DMS53 treated with DMSO at 0.1 percent for 48 hours (cell line): ENCODE measurements around the gene PAPOLB.
A peak's percentile ranks its signal among the peaks of the same experiment; 100 is the strongest.

Experiments
- DNase-seq: peaks from one replicate; lab custom pipeline; 2025; ENCODE audit not compliant: unreplicated experiment; lab: John Stamatoyannopoulos, UW

PAPOLB gene

GRCh38 chr7:4842319-4843064 is 19.3 kb downstream of the PAPOLB start:
- DNase-seq, result no peak

DNA sequence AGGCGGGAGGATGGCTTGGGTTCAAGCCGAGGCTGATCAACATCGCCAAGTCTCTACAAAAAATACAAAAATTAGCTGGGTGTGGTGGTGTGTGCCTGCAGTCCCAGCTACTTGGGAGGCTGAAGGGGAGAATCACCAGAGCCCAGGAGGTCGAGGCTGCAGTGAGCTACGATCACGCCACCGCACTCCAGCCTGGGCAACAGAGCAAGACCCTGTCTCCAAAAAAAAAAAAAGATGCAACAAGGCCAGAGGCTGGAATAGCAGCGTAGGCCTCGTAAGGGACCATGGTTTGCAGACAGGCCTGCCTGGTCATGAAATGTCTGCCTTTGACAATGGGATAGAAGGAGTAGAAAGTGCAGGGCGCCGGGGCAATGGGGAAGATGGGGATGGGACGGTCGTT is 20.0 kb downstream of the PAPOLB start:
- DNase-seq, result no peak

GRCh38 chr7:4841007-4841784 is 20.6 kb downstream of the PAPOLB start:
- no peak for DNase-seq

GRCh38 chr7:4840079-4840501 is 21.7 kb downstream of the PAPOLB start:
- no peak for DNase-seq

- DNase-seq, result no peak
These were observed 23.1 kb downstream of the PAPOLB start for GRCh38 chr7:4838626-4839334.

GRCh38 chr7:4837803-4838625 is 23.8 kb downstream of the PAPOLB start:
- no peak for DNase-seq

- no peak for DNase-seq
These were observed 24.6 kb downstream of the PAPOLB start for GRCh38 chr7:4837041-4837802.

DNA sequence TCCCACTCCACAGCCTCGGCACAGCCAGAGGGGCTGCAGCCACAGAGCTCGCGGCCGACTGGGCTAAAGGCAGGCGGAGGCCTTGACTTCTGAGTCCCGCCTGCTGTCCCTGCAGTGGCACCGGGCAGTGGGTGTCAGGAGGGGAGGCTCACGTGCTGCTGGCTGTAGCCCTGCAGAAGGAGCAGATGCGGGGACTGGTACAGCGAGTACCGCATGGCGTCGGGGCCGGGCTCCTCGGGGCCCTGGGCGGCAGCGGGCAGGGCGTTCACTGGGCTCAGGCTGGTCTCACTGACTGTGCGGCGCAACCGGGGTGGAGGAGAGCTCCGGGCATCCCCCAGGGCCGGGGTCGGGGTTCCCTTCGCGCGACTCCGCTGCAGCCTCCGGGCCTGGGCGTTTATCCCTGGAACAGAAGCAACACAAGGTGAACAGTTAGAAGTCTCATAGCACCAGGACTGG is 25.6 kb downstream of the PAPOLB start:
- no peak for DNase-seq

- no peak for DNase-seq
These were observed 26.2 kb downstream of the PAPOLB start for GRCh38 chr7:4835398-4836205.

GRCh38 chr7:4834601-4835397 is 27.0 kb downstream of the PAPOLB start:
- no peak for DNase-seq

DNA sequence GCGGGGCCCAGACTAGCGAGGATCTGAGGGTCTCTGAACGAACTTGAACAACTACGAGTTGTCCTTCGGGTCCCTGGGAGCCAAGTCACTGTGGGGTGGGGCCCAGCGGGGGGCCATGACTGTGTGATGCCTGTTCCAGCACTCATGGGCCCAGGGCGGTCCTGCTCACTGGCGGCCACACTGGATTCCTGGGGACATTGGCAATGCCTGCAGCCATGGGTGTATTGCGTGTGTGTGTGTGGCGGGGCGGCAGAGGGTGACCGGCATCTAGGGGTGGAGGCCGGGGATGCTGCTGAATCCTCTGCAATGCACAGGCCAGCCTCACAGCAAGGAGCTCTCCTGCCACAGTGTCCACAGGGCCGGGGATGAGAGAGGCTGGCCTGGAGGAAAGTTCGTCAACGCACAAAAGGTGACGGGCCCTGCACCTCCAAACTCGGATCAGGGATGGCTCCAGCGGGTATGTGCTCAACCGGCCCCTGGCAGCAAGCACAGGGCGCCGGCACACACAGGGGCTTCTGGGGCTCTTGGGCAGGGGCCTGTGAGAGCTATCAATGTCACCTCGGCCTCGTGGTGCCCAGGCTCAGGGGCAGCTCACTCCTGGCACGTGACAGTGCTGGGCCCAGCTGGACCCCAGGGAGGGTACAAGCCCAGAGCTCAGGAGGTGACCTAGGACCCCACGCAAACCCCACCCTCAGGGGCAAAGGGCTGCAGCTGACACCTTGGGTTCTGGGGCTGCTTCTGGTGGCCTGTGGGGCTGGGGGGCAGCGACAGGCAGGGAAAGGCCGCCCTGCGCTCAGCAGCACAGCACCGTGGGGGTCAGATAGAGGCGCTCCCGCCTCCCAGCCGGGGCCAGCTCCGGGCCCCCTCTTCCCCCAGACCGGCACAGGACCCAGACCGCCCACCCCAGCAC is 27.9 kb downstream of the PAPOLB start:
- no peak for DNase-seq

DNA sequence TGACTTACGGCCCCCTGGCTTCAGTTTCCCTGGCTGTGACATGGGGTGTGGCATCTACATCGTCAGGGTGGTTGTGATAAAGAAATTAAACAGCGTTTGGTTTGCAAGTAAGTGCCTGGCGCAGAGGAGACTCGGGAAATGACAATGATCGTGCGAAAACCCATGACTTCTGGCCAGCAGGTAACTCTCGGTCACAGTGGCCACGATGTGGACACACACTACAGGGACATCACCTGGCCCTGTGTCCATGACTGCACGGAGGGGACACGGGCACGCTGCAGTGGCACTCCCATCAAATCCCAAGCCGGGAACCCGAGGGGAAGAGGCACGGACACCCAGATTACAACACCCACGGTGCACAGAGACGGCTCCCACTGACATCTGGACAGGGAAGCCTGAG is 28.7 kb downstream of the PAPOLB start:
- DNase-seq, result no peak

DNA sequence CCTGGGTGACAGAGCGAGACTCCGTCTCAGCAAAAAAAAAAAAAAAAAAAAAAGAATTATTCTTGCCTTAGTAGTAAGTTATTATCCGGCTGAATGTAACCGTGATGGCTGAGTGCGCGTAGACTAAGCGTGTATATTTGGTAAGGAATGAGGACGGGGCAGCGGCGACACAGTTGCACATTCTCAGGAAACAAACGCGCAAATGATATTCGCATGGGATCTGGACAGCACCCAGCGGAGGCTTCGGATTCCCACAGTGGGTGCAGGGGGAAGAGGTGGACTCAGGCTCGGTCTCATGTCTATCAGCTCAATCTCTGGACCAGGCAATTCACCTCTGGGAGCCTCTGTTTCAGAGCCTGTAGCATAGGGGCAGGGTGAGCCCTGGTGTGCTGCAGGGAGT is 29.1 kb downstream of the PAPOLB start:
- DNase-seq, result no peak

DNA sequence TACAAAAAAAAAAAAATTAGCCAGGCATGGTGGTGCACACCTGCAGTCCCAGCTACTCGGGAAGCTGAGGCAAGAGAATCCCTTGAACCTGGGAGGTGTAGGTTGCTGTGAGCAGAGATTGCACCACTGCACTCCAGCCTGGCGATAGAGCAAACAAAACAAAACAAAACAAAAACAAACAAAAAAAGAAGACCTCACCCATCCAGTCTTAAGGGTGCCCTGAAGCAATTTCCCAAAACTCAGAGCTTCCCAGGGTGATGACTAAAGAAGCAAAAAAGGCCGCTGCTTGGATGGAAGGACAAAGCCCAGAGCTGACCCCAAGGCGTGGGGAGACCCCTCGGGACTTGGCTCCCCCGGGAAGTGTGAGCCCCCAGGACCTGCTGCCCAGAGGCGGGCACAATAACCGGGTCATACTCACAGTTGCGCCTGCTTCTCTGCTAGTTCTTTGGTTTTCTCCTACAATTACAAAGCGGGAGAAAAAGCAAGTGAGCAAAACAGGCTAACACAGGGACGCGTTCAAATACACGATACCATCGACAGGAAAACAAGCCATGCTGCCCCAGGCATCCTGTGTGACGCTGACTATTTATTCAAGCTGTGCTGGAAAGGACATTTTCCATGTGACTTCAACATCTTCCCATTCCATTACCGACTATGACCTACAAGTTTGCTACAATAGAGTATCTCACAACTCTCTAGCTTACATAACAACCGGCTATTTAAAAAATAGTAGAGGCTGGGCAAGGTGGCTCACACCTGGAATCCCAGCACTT is 29.9 kb downstream of the PAPOLB start:
- no peak for DNase-seq

DNA sequence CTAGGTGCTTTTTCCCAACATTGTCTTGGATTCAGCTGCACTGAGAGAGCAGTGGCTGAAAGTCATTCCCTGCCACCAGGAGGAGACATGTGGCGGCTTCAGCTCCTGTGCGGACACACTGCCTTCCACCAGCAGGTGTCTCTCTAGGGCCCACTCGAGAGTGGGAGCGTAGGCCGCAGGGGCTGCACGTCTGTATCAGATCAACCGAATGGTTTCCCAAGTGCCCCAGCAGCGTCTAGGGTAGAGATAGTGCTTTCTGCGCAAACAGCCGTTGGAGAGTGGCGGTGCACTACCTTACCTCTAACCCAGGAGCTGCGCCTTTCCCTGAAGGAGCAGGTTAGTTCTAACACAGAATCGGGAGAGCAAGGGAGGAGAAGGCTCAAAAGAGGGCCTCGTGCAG is 31.7 kb downstream of the PAPOLB start:
- DNase-seq, result peak; percentile 71

- DNase-seq, result no peak
These were observed 33.0 kb downstream of the PAPOLB start for GRCh38 chr7:4828720-4829383.
